ENCODE results near the gene TTC7B. TPM values are rescaled to one million over a fixed set of nuclear protein-coding genes. Genes with fewer than 3 reads are reported as not detected.
"Not testable (repeated sequence)": the region's sequence is repeated elsewhere in the genome, so short reads cannot be mapped to it uniquely, and the experiment has no call there.

The TTC7B gene
- total RNA-seq, 2 experiments from 2014 or later: 5.9 to 6.6 TPM

GRCh38 chr14:90535556-90536090 is 280.6 kb downstream of the TTC7B start:
- H3K9me3 Mint-ChIP-seq: no peaks in the 10 kb centered on the region
- no peak overlapping the region for H3K27ac Mint-ChIP-seq
- no peaks in the 10 kb centered on the region for H3K36me3 Mint-ChIP-seq
- POLR2A ChIA-PET: no interaction called here
- DNase-seq (no peak), ATAC-seq (ENCODE audit: low read depth) (no peak)
- no peak overlapping the region for H3K4me3 Mint-ChIP-seq
- H3K27me3 Mint-ChIP-seq: peaks cover 2% of the 10 kb centered on the region
- H3K4me1 Mint-ChIP-seq: no peaks in the 10 kb centered on the region

GRCh38 chr14:90534838-90535555 is 281.2 kb downstream of the TTC7B start:
- Mint-ChIP-seq H3K27ac (no peak overlapping the region), H3K4me1 (no peaks in the 10 kb centered on the region), H3K36me3 (no peaks in the 10 kb centered on the region), H3K4me3 (no peak overlapping the region), H3K9me3 (no peaks in the 10 kb centered on the region), H3K27me3 (peaks cover 2% of the 10 kb centered on the region)
- DNase-seq (no peak), ATAC-seq (ENCODE audit: low read depth) (no peak)
- POLR2A ChIA-PET: no interaction called here

- Mint-ChIP-seq H3K4me3 (no peak overlapping the region), H3K27ac (no peak overlapping the region), H3K36me3 (no peaks in the 10 kb centered on the region), H3K4me1 (no peaks in the 10 kb centered on the region), H3K27me3 (peaks cover 2% of the 10 kb centered on the region), H3K9me3 (no peaks in the 10 kb centered on the region)
- ATAC-seq (ENCODE audit: low read depth) (no peak), DNase-seq (no peak)
- POLR2A ChIA-PET: no interaction called here
These were observed 282.0 kb downstream of the TTC7B start for GRCh38 chr14:90534091-90534837.

- H3K27me3 Mint-ChIP-seq: peaks cover 4% of the 10 kb centered on the region
- no peak overlapping the region for H3K27ac Mint-ChIP-seq
- POLR2A ChIA-PET: no interaction called here
- peaks cover 5% of the 10 kb centered on the region for H3K9me3 Mint-ChIP-seq
- H3K4me3 Mint-ChIP-seq: no peak overlapping the region
- H3K4me1 Mint-ChIP-seq: no peaks in the 10 kb centered on the region
- no peaks in the 10 kb centered on the region for H3K36me3 Mint-ChIP-seq
- ATAC-seq (ENCODE audit: low read depth) (no peak), DNase-seq (no peak)
These were observed 282.6 kb downstream of the TTC7B start for GRCh38 chr14:90533591-90534021.

- POLR2A ChIA-PET: no interaction called here
- ATAC-seq (ENCODE audit: low read depth) (no peak), DNase-seq (no peak)
- Mint-ChIP-seq H3K27me3 (peaks cover 4% of the 10 kb centered on the region), H3K4me3 (no peak overlapping the region), H3K9me3 (peaks cover 9% of the 10 kb centered on the region), H3K4me1 (no peaks in the 10 kb centered on the region), H3K27ac (no peak overlapping the region), H3K36me3 (no peaks in the 10 kb centered on the region)
These were observed 283.3 kb downstream of the TTC7B start for GRCh38 chr14:90532826-90533525.

- Mint-ChIP-seq H3K4me3 (no peak overlapping the region), H3K4me1 (no peaks in the 10 kb centered on the region), H3K9me3 (peaks cover 17% of the 10 kb centered on the region), H3K36me3 (no peaks in the 10 kb centered on the region), H3K27ac (no peak overlapping the region), H3K27me3 (peaks cover 2% of the 10 kb centered on the region)
- ATAC-seq (ENCODE audit: low read depth): no peak
- no peak for DNase-seq
- POLR2A ChIA-PET: no interaction called here
These were observed 284.7 kb downstream of the TTC7B start for GRCh38 chr14:90531497-90531896.

- peaks cover 2% of the 10 kb centered on the region for H3K27me3 Mint-ChIP-seq
- no peak overlapping the region for H3K27ac Mint-ChIP-seq
- no peaks in the 10 kb centered on the region for H3K4me1 Mint-ChIP-seq
- peaks cover 21% of the 10 kb centered on the region for H3K9me3 Mint-ChIP-seq
- H3K4me3 Mint-ChIP-seq: no peak overlapping the region
- DNase-seq (no peak), ATAC-seq (ENCODE audit: low read depth) (no peak)
- POLR2A ChIA-PET: no interaction called here
- no peaks in the 10 kb centered on the region for H3K36me3 Mint-ChIP-seq
These were observed 285.7 kb downstream of the TTC7B start for GRCh38 chr14:90530523-90530922.

- POLR2A ChIA-PET: no interaction called here
- H3K4me3 Mint-ChIP-seq: no peak overlapping the region
- no peak for DNase-seq
- H3K27ac Mint-ChIP-seq: no peak overlapping the region
- H3K27me3 Mint-ChIP-seq: peaks cover 2% of the 10 kb centered on the region
- ATAC-seq (ENCODE audit: low read depth): no peak
- H3K4me1 Mint-ChIP-seq: no peaks in the 10 kb centered on the region
- no peaks in the 10 kb centered on the region for H3K36me3 Mint-ChIP-seq
- H3K9me3 Mint-ChIP-seq: peaks cover 22% of the 10 kb centered on the region
These were observed 288.3 kb downstream of the TTC7B start for GRCh38 chr14:90527978-90528377.

- DNase-seq; H3K27me3 Mint-ChIP-seq; H3K36me3 Mint-ChIP-seq; H3K4me3 Mint-ChIP-seq; ATAC-seq (ENCODE audit: low read depth); H3K27ac Mint-ChIP-seq; POLR2A ChIA-PET; H3K4me1 Mint-ChIP-seq: not testable (repeated sequence)
- H3K9me3 Mint-ChIP-seq: peaks cover 22% of the 10 kb centered on the region
These were observed 289.7 kb downstream of the TTC7B start for GRCh38 chr14:90526536-90526935.

- ATAC-seq (ENCODE audit: low read depth): peak; percentile 71
- POLR2A ChIA-PET, H3K4me3 Mint-ChIP-seq: not testable (repeated sequence)
These were observed 290.7 kb downstream of the TTC7B start for GRCh38 chr14:90525353-90526028.

GRCh38 chr14:90523961-90524875 is 292.0 kb downstream of the TTC7B start:
- H3K4me1 Mint-ChIP-seq: no peaks in the 10 kb centered on the region
- H3K27me3 Mint-ChIP-seq: peaks cover 2% of the 10 kb centered on the region
- POLR2A ChIA-PET: no interaction called here
- H3K9me3 Mint-ChIP-seq: peaks cover 22% of the 10 kb centered on the region
- ATAC-seq (ENCODE audit: low read depth) (no peak), DNase-seq (no peak)
- H3K4me3 Mint-ChIP-seq: no peak overlapping the region
- H3K36me3 Mint-ChIP-seq: no peaks in the 10 kb centered on the region
- H3K27ac Mint-ChIP-seq: no peak overlapping the region

More at GRCh38 chr14:90525353-90526028, 290.7 kb downstream of the TTC7B start:
- H3K27me3 Mint-ChIP-seq, DNase-seq, H3K27ac Mint-ChIP-seq, H3K4me1 Mint-ChIP-seq, H3K36me3 Mint-ChIP-seq: not testable (repeated sequence)
- peaks cover 22% of the 10 kb centered on the region for H3K9me3 Mint-ChIP-seq

- no peak overlapping the region for H3K4me3 Mint-ChIP-seq
- H3K27ac Mint-ChIP-seq: no peak overlapping the region
- POLR2A ChIA-PET: no interaction called here
These were observed 292.7 kb downstream of the TTC7B start for GRCh38 chr14:90523544-90523943.

More at GRCh38 chr14:90523544-90523943, 292.7 kb downstream of the TTC7B start:
- peaks cover 17% of the 10 kb centered on the region for H3K9me3 Mint-ChIP-seq
- no peaks in the 10 kb centered on the region for H3K27me3 Mint-ChIP-seq
- no peaks in the 10 kb centered on the region for H3K4me1 Mint-ChIP-seq
- H3K36me3 Mint-ChIP-seq: no peaks in the 10 kb centered on the region
- DNase-seq (no peak), ATAC-seq (ENCODE audit: low read depth) (no peak)
